Rectal smooth muscle tissue (tissue), 1 donor: Measurements from ENCODE around the gene TBC1D26.
"Not testable (repeated sequence)": the region's sequence is repeated elsewhere in the genome, so short reads cannot be mapped to it uniquely, and the experiment has no call there.

Source experiments
- H3K27ac ChIP-seq: one replicate; pipeline ENCODE4 v1.7.0; 2013; ENCODE audit warnings: low read depth, low read length, inconsistent platforms
- H3K27me3 ChIP-seq: one replicate; pipeline ENCODE4 v1.7.0; 2013; ENCODE audit warnings: low read length; ENCODE audit not compliant: control insufficient read depth, insufficient read depth
- H3K36me3 ChIP-seq: one replicate; pipeline ENCODE4 v1.7.0; 2013; ENCODE audit warnings: low read length; ENCODE audit not compliant: control insufficient read depth, insufficient read depth
- H3K4me1 ChIP-seq: one replicate; pipeline ENCODE4 v1.7.0; 2013; ENCODE audit warnings: low read length; ENCODE audit not compliant: control insufficient read depth, insufficient read depth
- H3K4me3 ChIP-seq: one replicate; pipeline ENCODE4 v1.7.0; 2013; ENCODE audit warnings: low read length
- H3K9ac ChIP-seq: one replicate; pipeline ENCODE4 v1.7.0; 2013; ENCODE audit warnings: low read length

Gene TBC1D26

GRCh38 chr17:15731900-15732299 lies at the start of gene TBC1D26:
Gene TBC1D26 (plus strand): TSS chr17:15732283. CDS start chr17:15735349, 3,066 bp downstream.
- H3K4me1 ChIP-seq, H3K27ac ChIP-seq, H3K9ac ChIP-seq, H3K4me3 ChIP-seq, H3K36me3 ChIP-seq, H3K27me3 ChIP-seq: not testable (repeated sequence)

- not testable (repeated sequence) for H3K4me3 ChIP-seq, H3K27ac ChIP-seq, H3K36me3 ChIP-seq, H3K9ac ChIP-seq, H3K27me3 ChIP-seq, H3K4me1 ChIP-seq
These were observed 48.9 kb upstream of the TBC1D26 start for GRCh38 chr17:15683135-15683534.

DNA sequence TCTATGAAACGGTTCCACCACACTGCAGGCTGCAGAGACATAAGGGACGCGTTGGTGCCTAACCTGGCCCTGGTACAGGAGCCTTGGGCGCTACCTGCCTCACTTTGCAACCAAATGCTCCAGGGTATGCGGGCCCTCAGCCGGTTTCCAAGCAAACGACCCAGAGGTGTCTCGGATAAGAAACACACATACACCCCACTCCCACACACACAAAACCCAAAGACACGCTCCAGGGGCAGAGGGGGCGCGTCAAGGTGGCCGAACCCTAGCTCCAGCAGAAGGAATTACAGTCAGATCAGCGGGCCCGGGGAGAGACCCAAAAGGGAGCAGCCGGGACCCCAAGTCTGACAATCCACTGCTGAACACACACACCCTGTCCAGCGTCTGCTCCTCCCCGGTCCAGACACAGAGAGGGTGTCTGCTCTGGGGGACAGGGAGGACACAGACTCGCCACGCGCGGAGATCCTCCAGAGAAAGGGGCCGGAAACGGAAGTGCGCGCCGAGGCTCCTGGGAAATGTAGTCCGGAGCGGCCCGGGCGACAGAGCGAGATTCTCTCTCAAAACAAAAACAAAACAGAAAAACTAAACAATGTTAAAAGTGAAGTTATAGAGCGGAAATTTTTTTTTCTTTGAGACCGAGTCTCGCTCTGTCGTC lies 48.1 kb upstream of the TBC1D26 start, which contains the start of gene TRIM16:
TRIM16 (minus strand) TSS at position 488 of the 655 bp plus-strand sequence. CDS start 32,702 bp downstream, outside the sequence.
- not testable (repeated sequence) for H3K4me1 ChIP-seq, H3K36me3 ChIP-seq
- H3K27ac ChIP-seq = peak within 1 kb of the TSS; percentile 30

GRCh38 chr17:15687494-15687893 lies 44.6 kb upstream of the TBC1D26 start:
- not testable (repeated sequence) for H3K27ac ChIP-seq, H3K36me3 ChIP-seq, H3K9ac ChIP-seq, H3K27me3 ChIP-seq, H3K4me1 ChIP-seq, H3K4me3 ChIP-seq

More for the DNA sequence above, 48.1 kb upstream of the TBC1D26 start, which contains the start of gene TRIM16:
- peak within 1 kb of the TSS; percentile 77 for H3K4me3 ChIP-seq
- peak within 1 kb of the TSS; percentile 4 for H3K9ac ChIP-seq
- H3K27me3 ChIP-seq = not testable (repeated sequence)

- H3K27ac ChIP-seq = peak overlapping the region; percentile 59
- not testable (repeated sequence) for H3K9ac ChIP-seq, H3K36me3 ChIP-seq, H3K27me3 ChIP-seq, H3K4me1 ChIP-seq
- H3K4me3 ChIP-seq = peak overlapping the region; percentile 77
These were observed 33.1 kb upstream of the TBC1D26 start for GRCh38 chr17:15698967-15699366.

- H3K27ac ChIP-seq = peak within 1 kb of the TSS; percentile 59
- not testable (repeated sequence) for H3K9ac ChIP-seq, H3K4me1 ChIP-seq, H3K27me3 ChIP-seq, H3K36me3 ChIP-seq
- peak within 1 kb of the TSS; percentile 77 for H3K4me3 ChIP-seq
These were observed 32.6 kb upstream of the TBC1D26 start, which contains the start of gene ZNF286A for GRCh38 chr17:15699413-15699924. Gene ZNF286A (plus strand): TSS chr17:15699752. CDS start chr17:15700330, 578 bp downstream.

GRCh38 chr17:15699937-15700336 lies 32.1 kb upstream of the TBC1D26 start:
- H3K36me3 ChIP-seq, H3K27me3 ChIP-seq, H3K4me1 ChIP-seq, H3K9ac ChIP-seq: not testable (repeated sequence)
- Histone ChIP-seq H3K4me3 (peak overlapping the region; percentile 77), H3K27ac (peak overlapping the region; percentile 51)

- not testable (repeated sequence) for H3K4me1 ChIP-seq, H3K4me3 ChIP-seq, H3K27ac ChIP-seq, H3K9ac ChIP-seq, H3K27me3 ChIP-seq
- H3K36me3 ChIP-seq = peaks cover 11% of the 10 kb centered on the region
These were observed 27.8 kb upstream of the TBC1D26 start for GRCh38 chr17:15704239-15704638.

- H3K27ac ChIP-seq, H3K27me3 ChIP-seq, H3K4me3 ChIP-seq, H3K9ac ChIP-seq, H3K4me1 ChIP-seq: not testable (repeated sequence)
- H3K36me3 ChIP-seq = peaks cover 11% of the 10 kb centered on the region
These were observed 27.3 kb upstream of the TBC1D26 start for GRCh38 chr17:15704813-15705212.

- H3K4me1 ChIP-seq, H3K4me3 ChIP-seq, H3K9ac ChIP-seq, H3K27me3 ChIP-seq, H3K27ac ChIP-seq: not testable (repeated sequence)
- peaks cover 11% of the 10 kb centered on the region for H3K36me3 ChIP-seq
These were observed 23.2 kb upstream of the TBC1D26 start for GRCh38 chr17:15708879-15709278.

DNA sequence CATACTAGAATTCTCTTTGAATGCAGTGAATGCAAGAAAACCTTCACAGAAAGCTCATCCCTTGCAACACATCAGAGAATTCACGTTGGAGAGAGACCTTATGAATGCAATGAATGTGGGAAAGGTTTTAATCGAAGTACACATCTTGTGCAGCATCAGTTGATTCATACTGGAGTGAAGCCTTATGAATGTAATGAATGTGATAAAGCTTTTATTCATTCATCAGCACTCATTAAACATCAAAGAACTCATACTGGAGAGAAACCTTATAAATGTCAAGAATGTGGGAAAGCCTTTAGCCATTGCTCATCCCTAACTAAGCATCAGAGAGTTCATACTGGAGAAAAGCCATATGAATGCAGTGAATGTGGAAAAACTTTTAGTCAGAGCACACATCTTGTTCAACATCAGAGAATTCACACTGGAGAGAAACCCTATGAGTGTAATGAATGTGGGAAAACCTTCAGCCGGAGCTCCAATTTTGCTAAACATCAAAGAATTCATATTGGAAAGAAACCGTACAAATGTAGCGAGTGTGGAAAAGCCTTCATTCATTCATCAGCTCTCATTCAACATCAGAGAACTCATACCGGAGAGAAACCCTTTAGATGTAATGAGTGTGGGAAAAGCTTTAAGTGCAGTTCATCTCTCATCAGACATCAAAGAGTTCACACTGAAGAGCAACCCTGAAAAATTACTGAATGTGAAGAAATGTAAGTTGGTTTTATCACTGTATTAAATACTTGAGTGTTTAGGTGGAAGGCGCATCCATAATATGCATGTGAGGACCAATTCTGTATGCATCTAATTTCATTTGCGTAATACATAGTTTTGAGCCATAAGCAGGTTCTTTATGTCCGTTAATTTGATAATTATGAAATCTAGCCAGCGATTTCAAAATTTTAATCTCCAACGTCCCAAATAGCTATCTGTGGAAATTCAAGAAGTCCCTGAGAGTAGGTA lies 15.2 kb upstream of the TBC1D26 start:
- H3K27me3 ChIP-seq, H3K36me3 ChIP-seq, H3K4me3 ChIP-seq, H3K4me1 ChIP-seq, H3K9ac ChIP-seq, H3K27ac ChIP-seq: not testable (repeated sequence)

GRCh38 chr17:15730535-15730934 lies 1.5 kb upstream of the TBC1D26 start:
- not testable (repeated sequence) for H3K4me3 ChIP-seq, H3K9ac ChIP-seq, H3K4me1 ChIP-seq, H3K36me3 ChIP-seq, H3K27ac ChIP-seq, H3K27me3 ChIP-seq
